Measurements from ENCODE around the gene PGBD4. TPM values are rescaled to one million over a fixed set of nuclear protein-coding genes. Genes with fewer than 3 reads are reported as not detected.
"Not testable (repeated sequence)": the region's sequence is repeated elsewhere in the genome, so short reads cannot be mapped to it uniquely, and the experiment has no call there.

The PGBD4 gene
- total RNA-seq, 2 donors from 2014 or later: 1.2 to 1.3 TPM

GRCh38 chr15:34119291-34119690, 17.4 kb downstream of the PGBD4 start:
- intact Hi-C loops (cut with DNase I): no loop called here
- no peak for TF ChIP-seq POLR2AphosphoS5 (IDR thresholded peaks at IDR 0.05)
- no peak for TF ChIP-seq CTCF (IDR thresholded peaks at IDR 0.05)
- TF ChIP-seq POLR2A (IDR thresholded peaks at IDR 0.05): no peak
- Histone ChIP-seq H3K27ac (no peak overlapping the region), H3K27me3 (replicated peaks; ENCODE audit: insufficient read depth) (no peaks in the 10 kb centered on the region), H3K4me1 (replicated peaks) (no peaks in the 10 kb centered on the region), H3K9me3 (no peaks in the 10 kb centered on the region), H3K36me3 (no peaks in the 10 kb centered on the region), H3K4me3 (no peak overlapping the region)
- no peak for DNase-seq (ENCODE audit: low spot score)
- WGBS: 64% methylated on average over 4 of the region's 4 CpGs

GRCh38 chr15:34120420-34120819, 18.5 kb downstream of the PGBD4 start:
- 80% methylated on average over 2 of the region's 2 CpGs for WGBS
- H3K4me3 ChIP-seq; intact Hi-C loops (cut with DNase I); H3K27ac ChIP-seq; DNase-seq (ENCODE audit: low spot score); H3K4me1 ChIP-seq (replicated peaks); H3K27me3 ChIP-seq (replicated peaks; ENCODE audit: insufficient read depth); H3K36me3 ChIP-seq; H3K9me3 ChIP-seq: not testable (repeated sequence)

- H3K27me3 ChIP-seq (replicated peaks; ENCODE audit: insufficient read depth); H3K4me1 ChIP-seq (replicated peaks); intact Hi-C loops (cut with DNase I); H3K9me3 ChIP-seq; H3K4me3 ChIP-seq; H3K36me3 ChIP-seq; DNase-seq (ENCODE audit: low spot score); H3K27ac ChIP-seq: not testable (repeated sequence)
- WGBS: 61% methylated on average over 12 of the region's 12 CpGs
These were observed 19.9 kb downstream of the PGBD4 start for GRCh38 chr15:34121786-34122185.

- Histone ChIP-seq H3K4me1 (replicated peaks) (no peaks in the 10 kb centered on the region), H3K27ac (no peak overlapping the region), H3K9me3 (no peaks in the 10 kb centered on the region), H3K4me3 (no peak overlapping the region), H3K36me3 (no peaks in the 10 kb centered on the region), H3K27me3 (replicated peaks; ENCODE audit: insufficient read depth) (no peaks in the 10 kb centered on the region)
- intact Hi-C loops (cut with DNase I): no loop called here
- DNase-seq (ENCODE audit: low spot score): no peak
- 51% methylated on average over 6 of the region's 6 CpGs for WGBS
- TF ChIP-seq POLR2A (IDR thresholded peaks at IDR 0.05) (no peak), POLR2AphosphoS5 (IDR thresholded peaks at IDR 0.05) (no peak), CTCF (IDR thresholded peaks at IDR 0.05) (no peak)
These were observed 20.9 kb downstream of the PGBD4 start for GRCh38 chr15:34122771-34123183.

- TF ChIP-seq POLR2AphosphoS5 (IDR thresholded peaks at IDR 0.05) (no peak), CTCF (IDR thresholded peaks at IDR 0.05) (no peak), POLR2A (IDR thresholded peaks at IDR 0.05) (no peak)
- H3K27ac ChIP-seq: no peak overlapping the region
- H3K36me3 ChIP-seq: no peaks in the 10 kb centered on the region
- no peak overlapping the region for H3K4me3 ChIP-seq
- no peaks in the 10 kb centered on the region for H3K27me3 ChIP-seq (replicated peaks; ENCODE audit: insufficient read depth)
- WGBS: 75% methylated on average over 4 of the region's 4 CpGs
- intact Hi-C loops (cut with DNase I): no loop called here
- no peak for DNase-seq (ENCODE audit: low spot score)
- H3K9me3 ChIP-seq: no peaks in the 10 kb centered on the region
- H3K4me1 ChIP-seq (replicated peaks): no peaks in the 10 kb centered on the region
These were observed 22.8 kb downstream of the PGBD4 start for GRCh38 chr15:34124651-34125050.

GRCh38 chr15:34125945-34126344, 24.1 kb downstream of the PGBD4 start:
- DNase-seq (ENCODE audit: low spot score): no peak
- Histone ChIP-seq H3K27me3 (replicated peaks; ENCODE audit: insufficient read depth) (no peaks in the 10 kb centered on the region), H3K27ac (no peak overlapping the region), H3K36me3 (no peaks in the 10 kb centered on the region), H3K4me1 (replicated peaks) (no peaks in the 10 kb centered on the region), H3K9me3 (no peaks in the 10 kb centered on the region), H3K4me3 (no peak overlapping the region)
- no peak for TF ChIP-seq CTCF (IDR thresholded peaks at IDR 0.05)
- TF ChIP-seq POLR2AphosphoS5 (IDR thresholded peaks at IDR 0.05): no peak
- TF ChIP-seq POLR2A (IDR thresholded peaks at IDR 0.05): no peak
- intact Hi-C loops (cut with DNase I): no loop called here
- WGBS: 37% methylated on average over 1 of the region's 1 CpG

Data from prostate gland (tissue), 2 donors.